AG09309 (cell line): ENCODE results near the gene METTL25.

Source experiments
- DNase-seq: peaks from one replicate; pipeline ENCODE4 v3.0.0-alpha.2; 2010; ENCODE audit warnings: low read depth
- H3K4me3 ChIP-seq: 2 replicates; pipeline ENCODE4 v1.5.1; 2011; ENCODE audit warnings: mild to moderate bottlenecking, low read depth, low read length, moderate library complexity; ENCODE audit not compliant: control insufficient read depth
- CTCF ChIP-seq: IDR thresholded peaks from 2 replicates; pipeline ENCODE4 v1.5.1; 2011; ENCODE audit warnings: mild to moderate bottlenecking, low read depth, low read length, inconsistent platforms; ENCODE audit not compliant: insufficient read depth, control insufficient read depth; ENCODE audit errors: missing control alignments

Gene METTL25

GRCh38 chr12:82474798-82475184, 116.5 kb downstream of the METTL25 start:
- no peak for TF ChIP-seq CTCF
- no peak for DNase-seq
- H3K4me3 ChIP-seq: no peak overlapping the region

GRCh38 chr12:82475211-82475610, 116.9 kb downstream of the METTL25 start:
- no peak for TF ChIP-seq CTCF
- H3K4me3 ChIP-seq: no peak overlapping the region
- DNase-seq: no peak

- no peak overlapping the region for H3K4me3 ChIP-seq
- no peak for DNase-seq
- TF ChIP-seq CTCF: no peak
Measured at GRCh38 chr12:82476511-82476910, 118.2 kb downstream of the METTL25 start.

- H3K4me3 ChIP-seq: no peak overlapping the region
- TF ChIP-seq CTCF: no peak
- DNase-seq: peak; percentile 23
Measured at GRCh38 chr12:82479511-82479910, 121.2 kb downstream of the METTL25 start.

- no peak for DNase-seq
- no peak overlapping the region for H3K4me3 ChIP-seq
- no peak for TF ChIP-seq CTCF
Measured at GRCh38 chr12:82480606-82481005, 122.3 kb downstream of the METTL25 start.

GRCh38 chr12:82481954-82482353, 123.6 kb downstream of the METTL25 start:
- no peak overlapping the region for H3K4me3 ChIP-seq
- DNase-seq: no peak
- TF ChIP-seq CTCF: no peak

- TF ChIP-seq CTCF: no peak
- DNase-seq: no peak
- H3K4me3 ChIP-seq: no peak overlapping the region
Measured at GRCh38 chr12:82486524-82487235, 128.4 kb downstream of the METTL25 start.
